D721Med (cell line): Measurements from ENCODE around the gene INS.

Experiments used
- DNase-seq: peaks from one replicate; pipeline ENCODE4 v3.0.0; 2011; ENCODE audit warnings: low spot score; ENCODE audit not compliant: insufficient read length
- FAIRE-seq: peaks from 2 replicates; lab custom pipeline; 2011; peaks lifted over from hg19 to GRCh38; lab: Jason Lieb, UNC
- CTCF ChIP-seq: IDR thresholded peaks from 2 replicates; pipeline ENCODE4 v1.5.1; 2012; ENCODE audit warnings: mild to moderate bottlenecking, control low read depth; ENCODE audit not compliant: insufficient read depth; ENCODE audit errors: missing control alignments

INS gene

GRCh38 chr11:2202071-2202899 is 41.3 kb upstream of the INS start:
- TF ChIP-seq CTCF, result no peak
- FAIRE-seq (no peak), DNase-seq (no peak)

- FAIRE-seq (no peak), DNase-seq (no peak)
- no peak for TF ChIP-seq CTCF
Measured at GRCh38 chr11:2201542-2201941, 40.5 kb upstream of the INS start.

- no peak for TF ChIP-seq CTCF
- FAIRE-seq, result no peak
- DNase-seq, result no peak
Measured at GRCh38 chr11:2200957-2201519, 40.0 kb upstream of the INS start.

GRCh38 chr11:2200536-2200935 is 39.5 kb upstream of the INS start:
- no peak for TF ChIP-seq CTCF
- DNase-seq (no peak), FAIRE-seq (no peak)

DNA sequence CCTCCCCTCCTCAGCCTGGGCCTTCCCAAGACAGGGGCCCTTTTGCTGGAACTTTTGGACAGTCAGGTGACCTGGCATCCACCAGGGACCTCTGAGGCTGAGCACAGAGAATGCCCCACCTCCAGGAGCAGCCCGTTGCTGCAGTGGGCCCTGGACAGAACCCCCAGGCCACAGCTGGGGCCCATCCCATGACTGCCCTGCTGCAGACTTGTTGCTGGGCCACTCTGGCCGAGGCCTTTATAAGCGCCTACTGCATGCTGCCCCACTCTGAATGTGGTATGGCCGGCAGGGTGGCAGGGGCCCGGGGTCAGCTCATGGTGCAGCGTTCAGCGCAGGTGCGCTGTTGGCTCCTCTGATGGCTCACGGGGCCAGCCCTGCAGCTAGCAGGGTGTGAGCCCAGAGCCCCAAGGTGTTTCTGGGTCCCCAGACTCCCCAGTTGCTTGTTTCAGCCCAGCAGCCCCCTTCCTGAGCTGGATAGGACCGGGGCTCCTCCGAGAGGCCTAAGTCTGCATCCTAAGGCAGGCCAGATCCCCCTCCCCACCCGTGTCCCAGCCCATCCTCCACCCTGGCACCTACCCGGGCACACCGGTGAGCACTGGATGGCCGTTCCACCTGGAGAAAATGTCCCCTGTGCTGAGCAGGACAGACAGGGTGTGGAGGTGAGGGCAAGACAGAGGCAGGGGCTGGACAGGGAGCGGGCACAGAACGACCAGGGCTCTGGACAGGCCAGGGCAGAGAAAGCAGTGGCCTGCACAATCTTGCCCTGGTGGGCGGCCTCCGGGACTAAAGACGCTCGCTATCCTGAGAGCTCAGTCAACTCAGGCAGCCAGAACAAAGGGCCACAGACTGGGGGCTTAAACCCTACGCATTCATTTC is 38.7 kb upstream of the INS start:
- DNase-seq (no peak), FAIRE-seq (no peak)
- TF ChIP-seq CTCF, result no peak

DNA sequence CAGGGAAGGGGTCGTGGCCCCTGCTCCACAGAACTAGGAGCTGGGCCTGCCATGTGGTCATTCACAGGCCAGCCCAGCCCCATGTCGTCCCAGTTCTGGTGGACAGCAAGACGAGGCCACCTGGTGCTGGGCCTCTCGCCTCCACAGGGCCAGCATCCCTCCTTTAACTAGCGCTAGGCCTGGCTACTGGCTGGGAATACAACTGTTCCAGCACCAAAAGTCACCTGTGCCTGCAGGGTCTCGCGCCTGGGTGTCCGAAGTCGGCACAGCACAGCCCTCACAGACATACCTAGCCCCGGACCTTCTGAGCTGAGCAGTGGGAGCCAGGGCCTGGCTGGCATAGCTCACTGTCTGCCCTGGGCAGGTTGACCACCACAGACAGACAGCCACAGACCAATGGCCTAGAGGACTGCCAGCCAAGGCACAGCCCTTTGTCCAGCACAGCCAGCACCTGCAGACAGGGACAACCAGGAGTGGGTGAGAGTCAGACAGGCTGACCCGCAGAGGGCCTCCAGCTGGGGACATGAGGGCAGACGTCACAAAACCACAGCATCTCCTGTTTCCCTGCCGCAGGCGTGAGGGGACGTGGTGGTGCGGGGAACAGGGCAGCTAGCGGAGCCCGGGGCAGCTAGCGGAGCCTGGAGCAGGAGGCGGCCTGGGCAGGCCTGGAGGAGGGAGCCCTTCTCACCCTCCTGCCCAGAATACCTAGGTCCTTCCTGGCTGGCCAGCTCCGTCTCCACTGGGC is 37.8 kb upstream of the INS start:
- FAIRE-seq (no peak), DNase-seq (no peak)
- TF ChIP-seq CTCF, result no peak
